Measurements from ENCODE around the gene YPEL4.

DNA sequence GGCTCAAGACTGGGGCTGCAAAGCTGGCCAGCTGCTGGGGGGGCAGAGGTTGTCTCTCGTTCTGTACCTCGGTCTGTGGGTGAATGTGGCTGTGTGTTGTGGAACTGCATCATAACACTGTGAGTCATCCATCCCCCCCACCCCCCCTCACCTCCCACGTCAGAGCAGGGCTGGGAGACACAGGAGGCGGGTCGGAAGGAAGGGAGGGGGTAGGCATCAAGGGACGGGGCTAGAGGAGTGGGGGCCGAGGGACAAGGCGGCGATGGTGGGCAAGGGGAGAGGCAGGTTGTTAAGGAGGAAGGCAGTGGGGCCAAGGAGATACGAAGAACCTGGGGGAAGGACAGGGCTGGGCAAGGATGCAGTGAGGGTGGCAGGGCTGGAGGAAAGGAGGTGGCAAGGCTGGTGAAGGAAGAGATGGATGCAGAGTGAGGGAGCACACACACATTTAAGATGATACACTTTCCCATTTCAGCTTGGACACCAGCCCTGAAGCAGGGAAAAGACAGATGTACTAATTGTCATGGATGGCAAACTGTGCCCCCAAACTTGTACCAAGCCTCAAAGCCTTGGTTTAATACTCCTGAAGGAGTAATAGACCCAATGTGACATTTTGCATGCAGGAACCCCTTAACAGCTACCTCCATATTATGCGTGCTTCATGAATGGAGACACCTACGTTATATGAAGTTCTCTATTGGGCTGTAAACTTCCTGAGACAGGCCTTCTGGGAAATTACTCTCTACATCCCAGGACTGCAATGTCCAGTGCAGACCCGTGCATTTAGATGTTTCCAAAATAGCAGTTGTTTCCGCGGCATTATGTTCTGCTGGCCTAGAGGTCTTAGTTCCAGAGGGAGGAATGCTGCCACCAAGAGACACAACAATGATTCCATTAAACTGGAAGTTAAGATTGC, at the start of gene YPEL4:
- TF ChIP-seq, protein P1, sequence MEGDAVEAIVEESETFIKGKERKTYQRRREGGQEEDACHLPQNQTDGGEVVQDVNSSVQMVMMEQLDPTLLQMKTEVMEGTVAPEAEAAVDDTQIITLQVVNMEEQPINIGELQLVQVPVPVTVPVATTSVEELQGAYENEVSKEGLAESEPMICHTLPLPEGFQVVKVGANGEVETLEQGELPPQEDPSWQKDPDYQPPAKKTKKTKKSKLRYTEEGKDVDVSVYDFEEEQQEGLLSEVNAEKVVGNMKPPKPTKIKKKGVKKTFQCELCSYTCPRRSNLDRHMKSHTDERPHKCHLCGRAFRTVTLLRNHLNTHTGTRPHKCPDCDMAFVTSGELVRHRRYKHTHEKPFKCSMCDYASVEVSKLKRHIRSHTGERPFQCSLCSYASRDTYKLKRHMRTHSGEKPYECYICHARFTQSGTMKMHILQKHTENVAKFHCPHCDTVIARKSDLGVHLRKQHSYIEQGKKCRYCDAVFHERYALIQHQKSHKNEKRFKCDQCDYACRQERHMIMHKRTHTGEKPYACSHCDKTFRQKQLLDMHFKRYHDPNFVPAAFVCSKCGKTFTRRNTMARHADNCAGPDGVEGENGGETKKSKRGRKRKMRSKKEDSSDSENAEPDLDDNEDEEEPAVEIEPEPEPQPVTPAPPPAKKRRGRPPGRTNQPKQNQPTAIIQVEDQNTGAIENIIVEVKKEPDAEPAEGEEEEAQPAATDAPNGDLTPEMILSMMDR (IDR thresholded peaks at IDR 0.05), result no peak
- no peak for TF ChIP-seq POLR2A (IDR thresholded peaks at IDR 0.05)
